Activated CD8-positive, alpha-beta memory T cell treated with anti-CD3 and anti-CD28 coated beads, Interleukin-2, amount 50 U/mL, for 1 hour (primary cell): ENCODE measurements around the gene ZSCAN9.

Source experiments
- DNase-seq: peaks from one replicate; pipeline ENCODE4 v3.0.0-alpha.2; 2020; ENCODE audit errors: extremely low read depth

ZSCAN9 gene

DNA sequence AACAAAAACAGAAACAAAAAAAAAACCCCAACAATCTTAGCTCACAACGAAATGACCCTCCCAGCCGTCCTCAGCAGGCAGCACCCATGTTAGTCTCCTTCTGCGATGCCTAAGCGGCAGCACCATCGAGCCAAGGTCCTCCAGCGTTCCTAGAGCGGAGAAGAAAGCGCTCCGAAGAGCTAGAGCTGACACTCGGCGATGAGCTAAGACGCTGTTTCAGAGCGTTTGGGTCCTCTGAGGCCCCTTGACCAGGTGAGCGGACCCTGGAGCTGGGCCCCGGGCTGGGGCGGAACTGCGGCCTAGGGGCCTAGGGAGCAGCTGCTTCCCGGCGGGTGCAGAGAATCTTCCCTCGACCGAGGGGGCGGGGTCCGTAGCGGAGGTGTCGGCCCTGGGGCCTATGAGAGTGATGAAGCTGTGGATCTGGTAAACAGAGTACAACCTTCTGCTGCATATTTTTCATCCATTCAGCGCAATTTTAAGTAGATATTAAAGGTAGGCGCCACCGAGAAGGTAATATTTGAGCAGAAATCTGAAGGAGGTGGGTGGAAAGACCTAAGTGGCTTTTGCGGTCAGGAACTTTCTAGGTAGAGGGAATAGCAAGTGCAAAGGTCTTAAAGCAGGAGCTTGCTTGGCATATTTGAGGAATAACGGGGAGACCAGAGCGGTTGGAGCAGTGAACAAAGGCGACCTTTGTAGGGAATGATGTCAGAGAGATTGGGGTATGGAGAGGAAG is 42.1 kb downstream of the ZSCAN9 start, which contains the start of gene ZSCAN26:
ZSCAN26 (plus strand) TSS at position 182 of the 733 bp plus-strand sequence. CDS start 4,777 bp downstream, outside the sequence.
- peak; percentile 61 for DNase-seq

GRCh38 chr6:28267695-28268059 is 42.6 kb downstream of the ZSCAN9 start:
- DNase-seq = no peak

GRCh38 chr6:28269492-28269891 is 44.4 kb downstream of the ZSCAN9 start:
- no peak for DNase-seq

DNA sequence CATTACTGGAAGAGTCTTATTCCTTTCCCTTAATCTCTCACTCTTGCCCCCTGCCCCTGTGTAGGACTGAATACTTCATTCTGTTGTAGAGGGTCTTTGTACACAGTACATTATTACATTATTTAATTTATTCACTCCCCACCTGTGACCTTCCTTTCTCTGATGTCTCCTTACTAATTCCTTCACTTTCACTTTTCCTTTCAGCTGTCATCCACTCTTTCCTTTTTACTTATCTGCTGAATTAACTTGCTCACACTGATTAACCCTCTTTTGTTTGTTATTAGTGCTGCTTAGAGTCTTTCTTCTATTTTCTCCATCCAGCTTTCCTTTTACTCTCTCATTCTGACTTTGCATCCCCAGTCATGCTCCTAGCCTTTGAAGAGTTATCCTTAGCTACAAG is 49.8 kb downstream of the ZSCAN9 start:
- no peak for DNase-seq

DNA sequence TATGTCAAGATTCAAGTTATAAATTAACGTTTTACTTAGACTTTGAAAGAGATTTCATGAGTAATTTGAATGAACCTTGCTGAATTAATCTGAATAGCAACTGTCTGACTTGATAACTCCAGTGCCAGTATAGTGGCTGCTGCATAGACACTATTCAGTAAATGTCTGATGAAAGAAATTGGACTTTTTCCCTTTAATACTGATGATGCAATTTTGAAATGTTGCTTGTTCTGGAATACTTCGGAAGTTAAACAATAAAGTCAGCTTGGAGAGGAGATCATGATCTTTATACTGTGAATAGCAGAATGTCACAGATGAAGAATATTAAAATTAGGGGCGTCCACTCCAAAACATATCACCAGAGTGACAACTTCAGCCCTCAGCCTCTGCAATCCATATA is 52.7 kb downstream of the ZSCAN9 start:
- no peak for DNase-seq

DNA sequence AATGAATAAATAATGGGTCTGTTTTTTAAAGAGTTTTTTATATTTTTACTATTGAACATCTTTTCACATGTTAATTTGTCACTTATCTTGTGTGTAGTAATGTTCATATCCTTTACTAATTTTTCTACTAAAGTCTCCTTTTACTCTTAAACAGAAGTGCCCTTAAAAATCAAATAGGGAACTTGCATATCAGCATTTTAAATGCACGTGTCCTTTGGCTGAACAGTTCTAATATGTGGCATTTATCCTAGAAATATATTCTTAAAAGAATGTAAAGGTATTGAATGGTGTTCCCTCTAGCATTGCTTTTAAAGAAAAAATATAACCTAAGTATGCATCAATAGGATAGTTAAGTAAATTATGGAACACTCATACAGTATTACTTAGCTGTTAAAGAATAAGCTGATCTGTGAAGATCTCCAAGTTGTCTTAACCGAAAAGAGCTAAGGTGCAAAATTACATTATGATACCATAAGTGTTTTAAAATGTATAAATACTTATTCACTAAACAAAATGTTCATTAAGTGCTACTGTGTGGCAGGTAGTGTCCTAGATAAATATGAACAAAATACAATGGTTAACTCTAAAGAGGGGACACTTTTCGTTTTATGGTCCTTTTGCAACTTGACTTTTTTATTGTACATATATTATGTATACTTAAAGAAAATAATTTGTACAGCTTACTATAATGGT is 55.7 kb downstream of the ZSCAN9 start:
- no peak for DNase-seq

GRCh38 chr6:28281288-28282064 is 56.4 kb downstream of the ZSCAN9 start, which contains the start of gene PGBD1:
Gene PGBD1, plus strand, starts transcription at chr6:28281572. Its CDS starts 2,242 bp downstream, at chr6:28283814.
- no peak for DNase-seq

DNA sequence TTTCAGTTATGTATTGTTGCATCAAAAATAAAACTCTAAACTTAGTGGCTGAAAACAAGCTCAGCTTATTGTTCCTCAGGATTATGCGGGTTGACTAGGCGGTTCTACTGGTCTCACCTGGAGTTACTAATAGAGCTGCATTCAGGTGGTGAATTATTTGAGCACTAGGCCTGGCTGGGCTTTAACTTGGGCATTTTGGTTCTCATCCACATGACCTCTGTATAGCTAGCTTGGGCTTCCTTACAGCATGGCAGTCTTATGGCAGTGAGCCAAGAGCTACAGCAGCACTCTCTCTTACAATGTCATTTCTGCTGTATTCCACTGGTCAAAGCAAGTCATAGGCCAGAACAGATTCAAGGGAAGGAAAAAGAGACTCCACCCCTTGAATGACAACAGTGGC is 57.9 kb downstream of the ZSCAN9 start:
- DNase-seq = no peak
